H4 (cell line): Measurements from ENCODE around the gene LRCH1. TPM values are rescaled to one million over a fixed set of nuclear protein-coding genes. Genes with fewer than 3 reads are reported as not detected.

Experiments used
- DNase-seq: peaks from one replicate; pipeline ENCODE4 v3.0.0-alpha.2; 2015; ENCODE audit warnings: low spot score
- total RNA-seq: library from RNA; depleted of rRNA; stranded (reverse); fragments of >200 nt; shearing (Covaris generic); gene quantifications from 2 replicates; pipeline ENCODE4 v1.2.3, GENCODE V29; 2014

Gene LRCH1
- total RNA-seq, 1 experiment from 2014 or later: 3.1 TPM

DNA sequence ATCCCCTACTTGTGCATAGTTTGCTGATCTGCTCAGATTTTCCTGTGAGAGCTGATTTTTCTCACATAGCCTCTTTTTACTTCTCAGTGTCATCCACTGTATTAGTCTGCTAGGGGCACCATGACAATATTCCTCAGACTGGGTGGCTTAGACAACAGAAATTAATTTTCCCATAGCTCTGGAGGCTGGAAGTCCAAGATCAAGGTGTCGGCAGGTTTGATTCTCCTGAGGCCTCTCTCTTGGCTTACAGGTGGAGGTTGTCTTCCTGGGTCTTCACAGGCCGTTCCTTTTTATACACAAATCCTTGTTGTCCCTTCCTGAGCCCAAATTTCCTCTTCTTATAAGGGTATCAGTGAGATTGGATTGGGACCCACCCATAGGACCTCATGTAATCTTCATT is 9.2 kb downstream of the LRCH1 start:
- no peak for DNase-seq

DNA sequence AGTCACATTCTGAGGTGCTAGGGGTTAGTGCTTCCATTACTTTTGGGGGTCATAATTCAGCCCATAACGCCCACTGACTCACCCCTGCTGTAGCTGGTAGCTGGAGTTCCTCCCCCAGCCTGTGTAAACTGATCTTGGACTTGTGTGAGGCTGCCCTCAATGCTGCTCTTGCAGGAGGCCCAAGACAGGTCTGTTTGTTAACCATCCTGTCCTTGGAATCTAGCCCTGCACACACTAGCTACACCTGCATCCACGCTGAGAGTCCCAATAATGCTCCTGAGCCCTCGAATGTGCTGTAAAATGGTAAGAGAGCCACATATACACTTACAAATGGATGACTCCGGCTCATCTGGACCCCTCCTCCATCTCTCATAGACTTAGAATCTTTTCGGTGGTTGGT is 9.6 kb downstream of the LRCH1 start:
- no peak for DNase-seq

DNA sequence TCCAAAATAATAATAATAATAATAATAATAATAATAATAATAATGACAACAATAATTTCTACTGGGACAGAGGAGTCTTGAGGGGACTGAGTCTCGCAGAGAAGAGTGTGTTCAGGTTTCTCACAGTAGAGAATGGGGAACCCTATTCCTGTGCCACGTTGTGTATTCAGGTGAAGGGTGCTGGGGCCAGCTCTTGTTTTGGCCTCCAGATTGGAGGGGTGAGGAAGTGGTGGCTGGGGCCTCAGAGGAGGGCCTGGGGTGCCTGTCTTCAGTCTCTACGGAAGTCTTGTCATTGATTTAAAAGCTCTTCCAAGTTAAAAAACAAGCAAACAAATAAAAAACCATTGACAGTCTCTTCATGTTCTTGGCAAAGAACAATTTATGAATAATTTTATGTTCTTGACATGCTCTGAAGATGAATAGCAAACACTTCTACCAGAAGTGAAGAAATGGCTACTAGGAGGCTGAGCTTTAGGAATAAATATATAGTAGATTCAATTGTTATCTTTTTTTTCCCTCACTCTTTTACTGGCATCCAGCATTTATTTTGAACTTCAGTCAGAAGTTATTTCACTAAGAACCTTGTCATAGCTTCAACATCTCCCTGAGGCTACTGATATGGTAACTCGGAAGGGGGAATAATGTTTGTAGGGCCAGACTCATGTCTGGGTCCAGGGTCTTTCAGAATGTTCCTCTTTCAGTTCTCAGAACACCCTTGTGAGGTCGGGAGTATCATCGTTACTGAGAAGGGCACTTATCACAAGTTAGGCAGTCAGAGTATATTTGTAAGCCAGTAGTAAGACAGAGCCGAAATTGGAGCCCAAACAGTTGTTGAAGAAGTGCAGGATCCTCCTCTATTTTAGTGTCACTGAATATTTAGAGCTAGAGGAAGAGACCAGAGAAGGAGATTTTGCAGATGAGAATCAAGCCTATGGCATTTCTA is 13.1 kb downstream of the LRCH1 start:
- DNase-seq: no peak

DNA sequence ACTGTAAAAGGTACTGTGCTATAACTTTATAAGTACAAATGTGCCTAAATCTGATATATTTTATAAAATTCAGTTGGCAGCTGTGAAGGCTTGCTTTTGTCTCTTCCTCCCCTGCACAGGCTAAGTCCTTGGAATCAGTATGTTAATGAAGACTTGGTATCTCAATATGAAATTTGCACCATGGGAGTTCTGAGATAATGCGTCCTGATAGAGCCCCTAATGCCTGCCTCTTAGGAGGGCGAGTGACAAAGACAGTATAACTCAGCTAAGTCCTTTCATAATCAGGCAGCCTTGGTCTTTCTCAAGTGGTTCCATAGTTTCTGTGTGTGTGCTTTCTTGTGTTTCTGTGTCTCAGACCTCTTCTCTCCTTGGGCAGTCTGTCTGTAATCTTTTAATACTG is 14.7 kb downstream of the LRCH1 start:
- no peak for DNase-seq

DNA sequence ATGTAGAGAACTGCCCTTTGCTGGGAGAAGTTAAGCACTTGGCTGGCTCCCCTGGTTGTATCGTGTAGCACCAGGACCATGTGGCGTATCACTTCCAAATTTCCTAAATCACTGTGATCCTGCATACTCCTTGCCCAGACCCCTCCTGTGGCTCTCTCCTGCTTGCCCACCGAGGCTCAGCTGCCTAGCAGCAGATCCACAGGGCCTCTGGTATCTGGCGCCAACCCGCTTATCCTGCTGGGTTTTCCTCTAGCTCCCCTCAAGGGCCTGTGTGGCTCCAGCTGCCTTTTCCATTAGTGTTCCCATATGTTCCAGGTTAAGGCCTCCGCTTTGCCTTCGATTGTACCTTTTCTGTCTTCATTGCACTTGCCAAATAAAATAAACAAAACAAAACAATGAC is 16.5 kb downstream of the LRCH1 start:
- no peak for DNase-seq

DNA sequence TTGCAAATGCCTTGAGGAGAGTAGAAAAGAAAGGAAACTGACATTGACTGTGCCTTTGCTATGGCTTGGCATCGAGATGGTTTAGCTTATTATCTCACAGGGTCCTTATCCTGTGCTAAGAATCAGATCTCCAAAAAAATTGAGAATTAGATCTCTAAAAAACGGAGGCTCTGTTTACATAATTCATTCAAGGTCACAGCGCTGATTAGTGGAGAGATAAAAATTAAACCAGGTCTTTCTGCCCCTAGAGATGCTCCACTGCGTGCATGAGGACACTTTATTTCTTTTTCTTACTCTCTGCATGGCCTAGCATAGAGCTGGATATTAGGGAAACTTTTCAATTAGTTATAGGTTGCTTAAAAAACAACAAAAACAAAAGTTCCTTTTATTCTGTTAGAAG is 17.3 kb downstream of the LRCH1 start:
- DNase-seq: no peak

DNA sequence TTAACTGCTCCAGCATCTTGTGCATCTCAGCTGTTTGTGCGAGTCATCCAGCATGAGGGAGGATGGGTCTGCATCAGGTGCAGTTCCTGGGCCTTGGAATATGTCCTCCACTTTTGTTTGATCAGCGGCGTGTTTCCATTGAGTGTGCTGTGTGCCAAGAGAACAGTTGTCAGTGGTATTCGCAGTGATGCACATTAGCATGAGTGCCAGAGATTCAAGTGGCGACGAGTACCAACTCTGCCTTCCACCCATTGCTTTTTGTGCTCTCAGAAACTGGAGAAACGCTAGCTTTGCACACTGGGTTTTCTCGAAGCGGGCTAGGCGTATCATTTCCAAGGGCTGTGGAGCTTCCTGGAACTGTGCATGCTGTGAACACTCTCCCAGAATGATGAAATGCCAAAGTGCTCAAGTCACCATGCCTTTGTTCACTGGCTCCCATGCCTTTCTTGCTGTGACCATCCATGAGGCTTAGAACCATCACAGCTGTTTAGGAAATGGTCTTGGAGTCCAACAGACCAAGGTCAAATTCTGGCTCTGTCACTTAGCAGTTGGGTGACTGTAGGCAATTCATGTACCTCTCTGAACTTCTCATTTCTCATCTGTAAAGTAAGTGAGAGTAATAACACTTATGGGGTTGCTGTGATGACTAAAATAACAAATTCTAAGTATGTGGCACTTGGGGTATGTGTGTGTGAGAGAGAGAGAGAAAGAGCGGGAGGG is 18.4 kb downstream of the LRCH1 start:
- no peak for DNase-seq

DNA sequence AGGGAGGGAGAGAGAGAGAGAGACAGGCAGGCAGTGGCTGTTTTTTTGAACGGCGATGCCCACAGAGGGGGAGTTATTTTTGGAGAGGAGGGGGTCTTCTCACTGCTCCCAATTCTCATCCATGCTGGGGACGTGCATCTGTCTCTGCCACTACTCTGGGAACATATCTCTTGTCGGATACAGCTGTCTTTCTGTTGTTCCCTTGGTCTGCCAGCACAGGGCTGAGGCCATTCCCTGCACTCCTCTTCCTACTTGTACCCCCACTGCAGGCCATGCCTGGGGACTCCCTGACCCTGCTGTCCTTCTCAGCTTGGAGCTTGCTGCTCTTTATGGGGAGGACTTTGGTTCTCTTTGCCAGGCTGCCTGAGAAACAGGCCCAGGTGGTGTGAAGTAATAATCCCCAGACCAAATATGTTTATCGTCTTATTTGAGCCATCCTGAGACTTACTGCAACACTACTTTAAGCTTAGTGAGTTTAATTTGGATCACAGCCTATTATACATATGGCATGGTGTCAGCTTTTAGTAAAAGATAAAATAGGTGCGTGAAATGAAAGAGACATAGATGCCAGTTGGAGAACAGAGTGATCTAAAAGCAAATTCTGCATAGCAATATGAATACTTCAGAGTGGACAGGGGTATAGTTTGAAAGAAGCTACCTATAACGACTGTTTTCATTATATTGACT is 19.1 kb downstream of the LRCH1 start:
- no peak for DNase-seq

DNA sequence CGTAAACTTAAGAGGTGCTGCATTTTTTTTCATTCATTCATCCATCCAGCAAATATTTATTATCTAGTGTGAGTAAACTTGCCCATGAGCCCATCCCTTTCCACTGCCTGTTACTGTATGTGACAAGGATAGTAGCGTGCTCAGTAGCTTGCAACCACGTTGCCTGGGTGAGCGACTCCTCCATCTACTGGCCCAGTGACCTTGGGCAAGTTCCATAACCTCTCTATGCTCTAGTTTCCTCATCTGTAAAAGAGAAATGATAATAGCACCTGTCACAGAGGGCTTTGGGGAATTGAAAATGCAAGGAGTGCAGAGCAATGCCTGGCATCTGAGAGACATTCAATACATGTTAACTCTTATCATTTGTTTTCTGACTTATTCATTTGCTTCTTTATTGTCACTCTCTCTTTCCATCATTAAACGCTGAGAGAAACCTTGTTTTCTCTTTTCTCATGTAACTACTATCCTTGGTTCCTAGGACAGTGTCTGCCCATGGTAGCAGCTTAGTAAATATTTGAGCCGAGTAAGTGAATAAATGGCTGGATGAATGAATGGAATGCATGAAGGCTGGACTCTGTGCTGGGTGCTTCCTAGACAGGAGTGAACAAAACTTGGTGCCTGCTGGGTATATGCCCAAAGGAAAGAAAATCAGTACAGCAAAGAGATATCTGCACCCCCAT is 19.9 kb downstream of the LRCH1 start:
- no peak for DNase-seq

DNA sequence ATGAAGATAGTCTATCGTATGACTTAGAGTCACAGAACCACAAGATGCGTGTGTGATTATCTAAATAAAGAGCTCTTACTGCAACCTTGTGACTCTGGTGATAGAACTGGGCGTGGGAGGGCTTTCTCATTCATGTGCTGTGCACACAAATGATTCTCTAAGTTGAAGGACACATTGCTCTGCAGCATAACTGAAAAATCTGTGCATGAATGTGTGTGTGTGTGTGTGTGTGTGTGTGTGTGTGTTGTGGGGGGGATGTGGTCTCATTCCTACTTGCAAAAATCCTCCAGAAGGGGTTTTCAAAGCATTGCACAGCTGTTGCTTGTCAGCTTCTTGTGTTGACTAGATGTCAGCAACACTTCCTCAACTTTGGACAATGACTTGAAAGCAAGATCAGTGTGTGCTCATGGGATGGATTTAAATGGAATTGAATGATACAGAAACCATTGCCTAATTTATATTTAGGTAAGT is 22.4 kb downstream of the LRCH1 start:
- no peak for DNase-seq

DNA sequence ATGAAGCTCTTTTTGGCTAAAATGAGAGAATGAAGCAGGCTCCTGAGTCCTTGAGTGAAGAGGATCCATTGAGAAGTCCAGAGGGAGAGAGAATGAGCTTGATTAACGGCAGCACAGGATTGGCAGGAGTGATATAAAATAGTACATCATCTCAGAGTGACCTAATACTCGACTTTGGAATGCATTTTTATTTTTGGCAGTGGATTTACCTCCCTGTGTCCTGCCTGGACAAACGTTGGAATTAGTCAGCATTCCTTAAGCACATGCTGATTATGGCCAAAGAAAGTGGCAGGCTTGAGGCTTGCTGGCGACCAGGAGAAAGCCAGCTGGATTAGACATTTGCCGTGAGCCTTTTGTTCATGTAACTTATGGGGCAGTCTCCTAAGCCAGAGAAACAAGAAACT is 22.9 kb downstream of the LRCH1 start:
- peak; percentile 19 for DNase-seq

DNA sequence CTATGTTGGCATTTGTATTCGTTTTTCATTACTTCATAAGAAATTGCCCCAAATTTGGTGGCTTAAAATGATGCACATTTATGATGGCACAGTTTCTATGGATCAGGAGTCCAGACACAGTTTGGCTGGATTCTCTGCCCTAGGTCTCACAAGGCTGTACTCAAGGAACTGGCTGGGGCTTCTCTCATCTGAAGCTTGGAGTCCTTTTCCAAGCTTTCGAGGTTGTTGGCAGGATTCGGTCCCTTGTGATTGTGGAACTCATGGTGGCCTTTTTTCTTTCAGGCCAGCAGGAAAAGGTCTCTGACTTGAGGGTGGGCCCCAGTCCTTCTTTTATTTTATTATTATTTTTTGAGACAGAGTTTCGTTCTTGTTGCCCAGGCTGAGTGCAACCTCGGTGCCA is 23.8 kb downstream of the LRCH1 start:
- no peak for DNase-seq

DNA sequence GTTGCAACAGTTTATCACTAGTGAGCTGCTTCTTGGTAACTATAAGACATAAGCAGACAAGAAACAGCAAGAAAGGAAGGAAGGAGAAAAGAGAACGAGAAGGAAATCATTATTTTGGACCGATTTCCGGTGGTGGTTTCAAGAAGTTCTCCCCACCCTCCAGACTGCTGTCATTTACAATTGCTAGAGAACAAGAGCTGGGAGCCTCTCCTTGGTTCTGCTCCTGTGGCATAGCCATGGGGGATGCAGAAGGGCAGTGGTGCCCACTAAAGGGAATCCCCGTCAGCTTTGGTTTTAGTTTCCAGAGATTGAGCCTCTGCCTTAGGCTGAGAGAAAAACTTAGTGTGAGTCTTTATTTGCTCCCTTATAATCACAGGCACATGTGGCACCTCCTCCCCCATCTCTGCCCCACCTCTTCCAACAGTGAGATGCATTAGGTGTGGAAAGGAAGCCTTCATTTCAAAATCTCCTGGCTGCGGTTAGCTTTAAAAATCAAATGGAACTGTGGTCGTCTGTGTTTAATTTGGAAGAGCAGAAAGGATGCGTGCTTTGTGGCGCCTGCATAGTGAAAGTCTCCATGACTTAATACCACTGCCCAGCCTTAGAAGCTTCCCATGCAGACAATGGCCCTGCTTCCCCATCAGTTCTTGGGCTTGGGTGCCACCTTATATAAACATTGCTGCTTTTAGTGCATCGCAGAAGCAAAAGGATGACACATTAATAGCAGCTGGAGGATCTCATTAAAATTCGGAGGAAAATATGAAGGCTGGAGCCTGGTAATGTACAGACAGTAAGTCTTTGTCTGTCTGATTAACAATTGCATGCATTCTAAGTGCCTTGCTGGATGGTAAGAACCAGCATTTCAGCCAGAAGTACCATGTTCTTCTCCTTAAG is 25.0 kb downstream of the LRCH1 start:
- no peak for DNase-seq

DNA sequence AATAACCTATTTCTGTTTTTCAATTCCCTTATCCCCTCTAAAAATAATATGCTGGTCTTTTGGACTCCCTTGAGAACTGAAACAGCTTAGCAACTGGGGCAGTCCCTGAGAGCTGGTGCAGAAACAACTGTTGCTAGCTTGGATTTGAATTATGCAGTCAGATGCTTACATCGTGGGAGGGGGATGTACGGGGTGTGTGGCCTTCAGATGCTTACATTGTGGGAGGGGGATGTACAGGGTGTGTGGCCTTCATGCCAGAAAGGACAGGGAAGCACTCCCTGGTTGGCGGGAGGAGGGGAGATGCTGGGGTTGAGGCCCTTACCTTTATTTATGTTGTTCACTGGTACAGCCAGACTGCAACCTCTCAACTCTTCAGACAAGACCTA is 25.6 kb downstream of the LRCH1 start:
- DNase-seq: no peak

DNA sequence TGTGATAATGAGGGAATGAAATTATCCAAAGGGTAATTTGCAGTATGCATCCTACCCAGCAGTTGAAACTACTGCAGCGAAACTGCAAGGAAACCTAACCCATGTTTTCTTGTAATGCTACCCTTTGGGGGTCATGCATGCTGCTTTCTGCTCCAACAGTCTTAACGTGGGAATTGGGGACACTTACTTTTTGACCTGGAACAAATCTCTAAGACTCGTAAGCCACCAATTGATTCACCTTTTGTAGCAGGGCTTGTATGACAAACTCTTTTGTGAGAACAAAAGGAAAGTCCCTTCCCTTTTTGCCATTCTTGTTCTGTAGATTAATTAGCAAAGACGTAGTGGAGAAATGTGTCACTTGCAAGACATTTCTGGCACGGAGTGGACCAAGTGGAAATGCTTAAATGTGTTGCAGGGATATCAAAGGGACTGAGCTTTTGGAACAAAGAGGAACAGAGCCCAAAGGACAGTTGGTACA is 27.4 kb downstream of the LRCH1 start:
- no peak for DNase-seq

DNA sequence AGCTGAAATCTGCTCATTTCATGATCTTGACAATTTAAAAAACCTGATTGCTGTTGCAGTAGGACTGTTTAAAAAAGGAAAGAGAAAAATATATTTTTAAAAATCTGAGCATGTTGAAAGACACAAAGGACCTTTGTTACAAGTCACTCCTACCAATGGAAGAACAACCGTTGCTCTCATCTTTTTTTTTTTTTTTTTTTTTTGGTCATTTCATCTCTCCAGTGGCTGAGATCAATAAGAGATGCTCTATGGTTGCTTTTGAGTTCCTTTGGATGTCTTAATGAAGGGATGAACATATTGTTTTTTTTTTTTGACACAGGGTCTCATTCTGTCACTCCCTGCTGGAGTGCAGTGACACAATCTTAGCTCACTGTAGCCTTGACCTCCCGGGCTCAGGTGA is 29.2 kb downstream of the LRCH1 start:
- no peak for DNase-seq

DNA sequence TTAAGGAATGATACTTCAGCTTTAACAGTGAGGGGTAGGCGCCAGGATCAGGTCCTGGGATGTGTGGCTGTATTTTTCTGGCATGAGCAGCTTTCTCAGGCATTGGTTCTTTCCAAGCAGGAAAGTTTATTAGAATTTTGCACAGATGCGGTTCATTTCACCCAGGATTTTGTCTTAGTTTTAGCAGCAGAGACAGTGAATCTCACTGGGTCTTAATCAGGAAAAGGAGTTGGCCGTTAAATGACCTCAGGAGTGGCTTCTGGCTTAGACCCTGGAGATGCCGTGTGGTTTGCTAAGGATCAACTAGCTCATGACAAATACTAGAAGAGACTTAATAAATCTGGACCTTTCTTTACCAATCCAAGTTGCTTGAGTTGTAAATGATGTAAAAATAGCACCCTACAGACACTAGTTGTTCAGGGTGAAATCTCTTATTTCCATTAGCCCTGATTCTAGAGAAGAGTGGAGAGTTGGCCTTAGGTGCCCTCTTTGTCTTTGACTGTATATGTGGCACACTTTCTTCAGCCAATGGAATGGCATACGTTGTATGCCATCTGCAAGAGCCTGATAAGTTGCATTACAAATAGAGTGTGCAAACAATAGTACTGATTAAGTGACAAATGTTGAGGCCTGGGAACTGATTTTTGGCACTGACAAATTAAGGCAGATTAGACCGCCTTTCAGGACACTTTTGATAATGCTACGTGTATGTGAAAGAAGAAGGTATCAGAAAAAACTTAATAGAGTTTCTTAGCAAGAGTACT is 34.0 kb downstream of the LRCH1 start:
- DNase-seq: no peak

DNA sequence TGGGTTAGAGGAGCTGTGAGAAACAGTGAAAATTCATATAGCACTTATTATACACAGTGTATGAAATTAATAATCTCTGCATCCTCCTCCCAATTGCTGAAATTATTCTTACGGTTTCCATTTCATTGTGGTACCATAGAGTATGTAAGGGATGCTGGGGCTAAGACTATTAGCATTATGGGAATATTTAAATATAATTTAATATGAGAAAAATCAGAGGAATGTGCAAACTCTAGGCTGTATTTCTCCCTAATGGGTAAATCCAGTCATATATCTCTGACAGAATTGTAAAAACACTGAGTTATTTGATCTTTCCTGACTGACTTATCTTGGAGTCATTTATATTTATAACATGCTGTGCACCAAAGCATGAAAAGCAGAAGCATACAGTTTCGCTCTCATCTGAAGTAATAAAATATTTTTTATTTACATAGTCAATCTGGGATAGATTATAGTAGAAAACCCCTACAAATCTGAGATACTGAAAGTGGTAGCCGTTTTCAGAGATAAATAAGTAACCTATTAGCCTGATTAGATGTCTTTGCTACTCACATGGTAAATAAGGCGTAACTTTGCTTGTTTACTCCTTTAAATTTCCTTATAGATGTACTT is 34.9 kb downstream of the LRCH1 start:
- DNase-seq: no peak

DNA sequence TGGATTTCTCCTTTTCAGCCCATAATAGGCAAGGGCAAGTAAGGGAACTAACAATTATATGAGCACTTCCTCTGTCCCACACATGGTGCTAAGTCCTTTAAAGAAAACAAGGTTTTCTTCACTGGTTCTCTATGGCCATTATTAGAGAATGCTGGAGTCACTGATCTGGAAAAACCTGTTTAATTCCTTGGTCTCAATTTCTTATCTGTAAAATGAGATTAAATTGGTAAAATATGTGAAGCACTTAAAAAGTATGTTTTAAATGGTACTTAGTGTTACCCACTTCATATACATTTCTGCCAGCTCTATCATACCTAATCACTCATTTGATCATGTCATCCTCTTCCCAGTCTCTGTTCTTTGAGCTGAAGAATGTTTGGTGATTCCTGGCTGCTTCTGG is 39.4 kb downstream of the LRCH1 start:
- no peak for DNase-seq

DNA sequence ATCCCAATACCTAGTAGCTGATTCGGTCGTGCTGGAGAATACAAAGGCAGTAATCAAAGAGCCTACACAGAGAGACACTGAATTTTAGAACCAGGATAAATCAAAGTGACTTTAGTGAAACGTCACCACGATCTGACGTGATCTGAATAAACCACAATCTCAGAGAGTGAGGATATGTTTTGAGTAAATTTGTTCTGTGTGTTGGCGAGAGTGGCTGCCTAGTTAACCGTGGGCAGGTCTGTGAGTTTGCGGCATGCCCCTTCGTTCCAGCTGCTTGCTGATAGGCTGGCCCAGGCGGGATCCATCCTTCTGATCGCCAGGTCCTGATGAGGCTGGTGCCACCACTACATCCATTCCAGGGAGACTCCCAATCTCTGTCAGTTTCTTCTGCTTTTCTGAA is 40.4 kb downstream of the LRCH1 start:
- no peak for DNase-seq
